SK-N-SH treated with all-trans-retinoic acid at 6 μM for 48 hours (cell line): ENCODE measurements around the gene CABYR.

Experiments used
- ATAC-seq: fragments of 200-7000 bp; cut with Tn5 transposase; 3 replicates; pipeline ENCODE4 v1.9.1; 2020; ENCODE audit warnings: mild to moderate bottlenecking, moderate library complexity
- ARNTL ChIP-seq: fragments of 450-650 bp; formaldehyde crosslinking; IDR thresholded peaks from 2 replicates; pipeline ENCODE4 v1.5.0; 2020; ENCODE audit warnings: low read depth, mild to moderate bottlenecking, moderate library complexity, borderline replicate concordance
- BACH2 ChIP-seq: fragments of 250-450 bp; sonication (Bioruptor Pico); IDR thresholded peaks from 2 replicates; pipeline ENCODE4 v1.9.0; 2021; ENCODE audit warnings: mild to moderate bottlenecking, borderline replicate concordance
- CSDC2 ChIP-seq: fragments of 250-450 bp; sonication (Bioruptor Pico); IDR thresholded peaks from 2 replicates; pipeline ENCODE4 v1.5.0; 2020; ENCODE audit warnings: mild to moderate bottlenecking, moderate library complexity
- GLIS3 ChIP-seq: fragments of 250-450 bp; sonication (Bioruptor Pico); IDR thresholded peaks from 2 replicates; pipeline ENCODE4 v1.5.0; 2020; ENCODE audit warnings: mild to moderate bottlenecking, moderate library complexity
- ISL1 ChIP-seq: fragments of 250-450 bp; sonication (Bioruptor Pico); IDR thresholded peaks from 2 replicates; pipeline ENCODE4 v2.1.2; 2022; ENCODE audit warnings: mild to moderate bottlenecking, moderate library complexity
- OSR1 ChIP-seq: fragments of 250-450 bp; sonication (Bioruptor Pico); IDR thresholded peaks from 2 replicates; pipeline ENCODE4 v1.8.0; 2022; ENCODE audit warnings: moderate library complexity, mild to moderate bottlenecking, inconsistent platforms
- PPARA ChIP-seq: fragments of 250-450 bp; sonication (Bioruptor Pico); IDR thresholded peaks from 2 replicates; pipeline ENCODE4 v1.5.0; 2020; ENCODE audit warnings: mild to moderate bottlenecking, borderline replicate concordance
- RARB ChIP-seq: fragments of 250-450 bp; sonication (Bioruptor Pico); IDR thresholded peaks from 2 replicates; pipeline ENCODE4 v1.8.0; 2021; ENCODE audit warnings: mild to moderate bottlenecking, moderate library complexity
- SNAI2 ChIP-seq: fragments of 250-450 bp; sonication (Bioruptor Pico); IDR thresholded peaks from 2 replicates; pipeline ENCODE4 v1.5.0; 2020; ENCODE audit warnings: mild to moderate bottlenecking, moderate library complexity
- TCF4 ChIP-seq: fragments of 250-450 bp; sonication (Bioruptor Pico); IDR thresholded peaks from 2 replicates; pipeline ENCODE4 v1.8.0; 2021; ENCODE audit warnings: mild to moderate bottlenecking, moderate library complexity, borderline replicate concordance
- TOX ChIP-seq: fragments of 250-450 bp; sonication (Bioruptor Pico); IDR thresholded peaks from 2 replicates; pipeline ENCODE4 v1.8.0; 2021; ENCODE audit warnings: mild to moderate bottlenecking, moderate library complexity, borderline replicate concordance
- ZC3H10 ChIP-seq: fragments of 250-450 bp; sonication (Bioruptor Pico); IDR thresholded peaks from 2 replicates; pipeline ENCODE4 v1.5.1; 2021; ENCODE audit warnings: mild to moderate bottlenecking, moderate library complexity
- ZFP30 ChIP-seq: fragments of 450-650 bp; formaldehyde crosslinking; IDR thresholded peaks from 2 replicates; pipeline ENCODE4 v1.5.0; 2022; ENCODE audit warnings: mild to moderate bottlenecking, moderate library complexity
- ZNF565 ChIP-seq: fragments of 450-650 bp; formaldehyde crosslinking; conservative IDR thresholded peaks from 2 replicates; pipeline ENCODE4 v1.5.0; 2020; ENCODE audit warnings: low read depth, mild to moderate bottlenecking, moderate library complexity
- ZNF70 ChIP-seq: fragments of 450-650 bp; formaldehyde crosslinking; IDR thresholded peaks from 2 replicates; pipeline ENCODE4 v1.5.0; 2020; ENCODE audit warnings: mild to moderate bottlenecking, moderate library complexity
- ZNF8 ChIP-seq: fragments of 450-650 bp; formaldehyde crosslinking; IDR thresholded peaks from 2 replicates; pipeline ENCODE4 v1.5.0; 2020; ENCODE audit warnings: mild to moderate bottlenecking, moderate library complexity
- TF ChIP-seq, protein P1 (sequence below): fragments of 250-450 bp; sonication (Bioruptor Pico); IDR thresholded peaks from 2 replicates; pipeline ENCODE4 v1.5.0; 2020; ENCODE audit warnings: mild to moderate bottlenecking, moderate library complexity
- TF ChIP-seq, protein P2 (sequence below): fragments of 250-450 bp; sonication (Bioruptor Pico); IDR thresholded peaks from 2 replicates; pipeline ENCODE4 v1.5.1; 2021; ENCODE audit warnings: mild to moderate bottlenecking, moderate library complexity
- TF ChIP-seq, protein P3 (sequence below): fragments of 250-450 bp; sonication (Bioruptor Pico); IDR thresholded peaks from 2 replicates; pipeline ENCODE4 v1.5.1; 2020; ENCODE audit warnings: low read depth, mild to moderate bottlenecking, moderate library complexity
- TF ChIP-seq, protein P4 (sequence below): fragments of 250-450 bp; sonication (Bioruptor Pico); IDR thresholded peaks from 2 replicates; pipeline ENCODE4 v1.8.0; 2020; ENCODE audit warnings: mild to moderate bottlenecking, moderate library complexity, borderline replicate concordance
- TF ChIP-seq, protein P5 (sequence below): fragments of 250-450 bp; sonication (Bioruptor Pico); IDR thresholded peaks from 2 replicates; pipeline ENCODE4 v1.8.0; 2021; ENCODE audit warnings: low read depth, mild to moderate bottlenecking, moderate library complexity, borderline replicate concordance

The CABYR gene

DNA sequence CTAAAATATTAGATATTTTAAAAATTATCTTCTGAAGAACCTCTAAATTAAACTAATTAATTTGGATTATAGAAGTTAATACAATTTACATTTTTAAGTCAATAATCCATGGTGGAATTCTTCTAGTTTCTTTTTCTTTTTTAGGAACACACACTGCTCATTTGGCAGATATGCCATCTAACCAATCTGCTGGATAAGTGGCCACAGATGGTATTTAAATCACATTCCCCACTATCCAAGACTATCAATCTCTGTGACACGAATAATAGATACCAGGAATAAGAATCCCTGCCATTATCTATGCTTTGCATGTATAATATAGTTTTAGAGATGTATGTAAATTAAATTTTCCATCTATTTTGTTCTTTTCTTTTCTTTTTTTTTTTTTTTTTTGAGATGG lies 58.5 kb downstream of the CABYR start:
- peak; percentile 54; the same call in 2 of the 3 replicates for ATAC-seq
- TF ChIP-seq GLIS3, result no peak
- peak; percentile 83 for TF ChIP-seq ISL1 (CRISPR knock-in tag)
- peak; percentile 66 for TF ChIP-seq TCF4 (CRISPR knock-in tag)
- TF ChIP-seq CSDC2 (CRISPR knock-in tag), result no peak
- TF ChIP-seq, protein P1, sequence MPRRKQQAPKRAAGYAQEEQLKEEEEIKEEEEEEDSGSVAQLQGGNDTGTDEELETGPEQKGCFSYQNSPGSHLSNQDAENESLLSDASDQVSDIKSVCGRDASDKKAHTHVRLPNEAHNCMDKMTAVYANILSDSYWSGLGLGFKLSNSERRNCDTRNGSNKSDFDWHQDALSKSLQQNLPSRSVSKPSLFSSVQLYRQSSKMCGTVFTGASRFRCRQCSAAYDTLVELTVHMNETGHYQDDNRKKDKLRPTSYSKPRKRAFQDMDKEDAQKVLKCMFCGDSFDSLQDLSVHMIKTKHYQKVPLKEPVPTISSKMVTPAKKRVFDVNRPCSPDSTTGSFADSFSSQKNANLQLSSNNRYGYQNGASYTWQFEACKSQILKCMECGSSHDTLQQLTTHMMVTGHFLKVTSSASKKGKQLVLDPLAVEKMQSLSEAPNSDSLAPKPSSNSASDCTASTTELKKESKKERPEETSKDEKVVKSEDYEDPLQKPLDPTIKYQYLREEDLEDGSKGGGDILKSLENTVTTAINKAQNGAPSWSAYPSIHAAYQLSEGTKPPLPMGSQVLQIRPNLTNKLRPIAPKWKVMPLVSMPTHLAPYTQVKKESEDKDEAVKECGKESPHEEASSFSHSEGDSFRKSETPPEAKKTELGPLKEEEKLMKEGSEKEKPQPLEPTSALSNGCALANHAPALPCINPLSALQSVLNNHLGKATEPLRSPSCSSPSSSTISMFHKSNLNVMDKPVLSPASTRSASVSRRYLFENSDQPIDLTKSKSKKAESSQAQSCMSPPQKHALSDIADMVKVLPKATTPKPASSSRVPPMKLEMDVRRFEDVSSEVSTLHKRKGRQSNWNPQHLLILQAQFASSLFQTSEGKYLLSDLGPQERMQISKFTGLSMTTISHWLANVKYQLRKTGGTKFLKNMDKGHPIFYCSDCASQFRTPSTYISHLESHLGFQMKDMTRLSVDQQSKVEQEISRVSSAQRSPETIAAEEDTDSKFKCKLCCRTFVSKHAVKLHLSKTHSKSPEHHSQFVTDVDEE, result no peak

DNA sequence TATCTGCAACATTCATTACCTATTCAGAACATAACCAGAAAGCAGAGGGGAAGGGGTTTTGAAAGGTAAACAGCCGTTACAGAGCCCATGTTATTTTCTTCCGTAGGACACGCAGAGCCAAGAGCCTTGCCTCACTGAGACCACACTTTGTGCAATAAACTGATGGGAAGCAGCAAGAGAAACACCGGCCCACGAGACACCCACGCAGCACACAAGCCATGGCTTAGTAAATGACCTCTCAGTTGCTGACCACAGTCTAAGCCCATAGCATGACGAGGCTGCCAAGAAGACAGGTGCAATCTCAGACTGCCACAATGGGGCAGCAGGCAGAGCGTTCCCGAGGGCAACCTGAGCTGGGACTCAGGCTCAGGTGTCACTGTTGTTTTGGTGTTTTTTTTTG lies 59.6 kb downstream of the CABYR start:
- no peak for ATAC-seq

More for the DNA sequence above, 59.6 kb downstream of the CABYR start:
- TF ChIP-seq SNAI2 (CRISPR knock-in tag) (no peak), BACH2 (CRISPR knock-in tag) (no peak), ZFP30 (no peak), ZC3H10 (no peak), OSR1 (CRISPR knock-in tag) (no peak), RARB (CRISPR knock-in tag) (no peak), ISL1 (CRISPR knock-in tag) (no peak), TOX (CRISPR knock-in tag) (no peak), TCF4 (CRISPR knock-in tag) (no peak), ZNF70 (CRISPR knock-in tag) (no peak), PPARA (CRISPR knock-in tag) (no peak), ARNTL (CRISPR knock-in tag) (no peak), ZNF565 (CRISPR knock-in tag) (no peak), ZNF8 (no peak), CSDC2 (CRISPR knock-in tag) (no peak)
- TF ChIP-seq, protein P1, result no peak
- TF ChIP-seq, protein P2, sequence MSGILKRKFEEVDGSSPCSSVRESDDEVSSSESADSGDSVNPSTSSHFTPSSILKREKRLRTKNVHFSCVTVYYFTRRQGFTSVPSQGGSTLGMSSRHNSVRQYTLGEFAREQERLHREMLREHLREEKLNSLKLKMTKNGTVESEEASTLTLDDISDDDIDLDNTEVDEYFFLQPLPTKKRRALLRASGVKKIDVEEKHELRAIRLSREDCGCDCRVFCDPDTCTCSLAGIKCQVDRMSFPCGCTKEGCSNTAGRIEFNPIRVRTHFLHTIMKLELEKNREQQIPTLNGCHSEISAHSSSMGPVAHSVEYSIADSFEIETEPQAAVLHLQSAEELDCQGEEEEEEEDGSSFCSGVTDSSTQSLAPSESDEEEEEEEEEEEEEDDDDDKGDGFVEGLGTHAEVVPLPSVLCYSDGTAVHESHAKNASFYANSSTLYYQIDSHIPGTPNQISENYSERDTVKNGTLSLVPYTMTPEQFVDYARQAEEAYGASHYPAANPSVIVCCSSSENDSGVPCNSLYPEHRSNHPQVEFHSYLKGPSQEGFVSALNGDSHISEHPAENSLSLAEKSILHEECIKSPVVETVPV (CRISPR knock-in tag), result no peak
- TF ChIP-seq, protein P3, sequence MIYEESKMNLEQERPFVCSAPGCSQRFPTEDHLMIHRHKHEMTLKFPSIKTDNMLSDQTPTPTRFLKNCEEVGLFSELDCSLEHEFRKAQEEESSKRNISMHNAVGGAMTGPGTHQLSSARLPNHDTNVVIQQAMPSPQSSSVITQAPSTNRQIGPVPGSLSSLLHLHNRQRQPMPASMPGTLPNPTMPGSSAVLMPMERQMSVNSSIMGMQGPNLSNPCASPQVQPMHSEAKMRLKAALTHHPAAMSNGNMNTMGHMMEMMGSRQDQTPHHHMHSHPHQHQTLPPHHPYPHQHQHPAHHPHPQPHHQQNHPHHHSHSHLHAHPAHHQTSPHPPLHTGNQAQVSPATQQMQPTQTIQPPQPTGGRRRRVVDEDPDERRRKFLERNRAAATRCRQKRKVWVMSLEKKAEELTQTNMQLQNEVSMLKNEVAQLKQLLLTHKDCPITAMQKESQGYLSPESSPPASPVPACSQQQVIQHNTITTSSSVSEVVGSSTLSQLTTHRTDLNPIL, result no peak
- TF ChIP-seq, protein P4, sequence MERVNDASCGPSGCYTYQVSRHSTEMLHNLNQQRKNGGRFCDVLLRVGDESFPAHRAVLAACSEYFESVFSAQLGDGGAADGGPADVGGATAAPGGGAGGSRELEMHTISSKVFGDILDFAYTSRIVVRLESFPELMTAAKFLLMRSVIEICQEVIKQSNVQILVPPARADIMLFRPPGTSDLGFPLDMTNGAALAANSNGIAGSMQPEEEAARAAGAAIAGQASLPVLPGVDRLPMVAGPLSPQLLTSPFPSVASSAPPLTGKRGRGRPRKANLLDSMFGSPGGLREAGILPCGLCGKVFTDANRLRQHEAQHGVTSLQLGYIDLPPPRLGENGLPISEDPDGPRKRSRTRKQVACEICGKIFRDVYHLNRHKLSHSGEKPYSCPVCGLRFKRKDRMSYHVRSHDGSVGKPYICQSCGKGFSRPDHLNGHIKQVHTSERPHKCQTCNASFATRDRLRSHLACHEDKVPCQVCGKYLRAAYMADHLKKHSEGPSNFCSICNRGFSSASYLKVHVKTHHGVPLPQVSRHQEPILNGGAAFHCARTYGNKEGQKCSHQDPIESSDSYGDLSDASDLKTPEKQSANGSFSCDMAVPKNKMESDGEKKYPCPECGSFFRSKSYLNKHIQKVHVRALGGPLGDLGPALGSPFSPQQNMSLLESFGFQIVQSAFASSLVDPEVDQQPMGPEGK, result no peak
- TF ChIP-seq, protein P5, sequence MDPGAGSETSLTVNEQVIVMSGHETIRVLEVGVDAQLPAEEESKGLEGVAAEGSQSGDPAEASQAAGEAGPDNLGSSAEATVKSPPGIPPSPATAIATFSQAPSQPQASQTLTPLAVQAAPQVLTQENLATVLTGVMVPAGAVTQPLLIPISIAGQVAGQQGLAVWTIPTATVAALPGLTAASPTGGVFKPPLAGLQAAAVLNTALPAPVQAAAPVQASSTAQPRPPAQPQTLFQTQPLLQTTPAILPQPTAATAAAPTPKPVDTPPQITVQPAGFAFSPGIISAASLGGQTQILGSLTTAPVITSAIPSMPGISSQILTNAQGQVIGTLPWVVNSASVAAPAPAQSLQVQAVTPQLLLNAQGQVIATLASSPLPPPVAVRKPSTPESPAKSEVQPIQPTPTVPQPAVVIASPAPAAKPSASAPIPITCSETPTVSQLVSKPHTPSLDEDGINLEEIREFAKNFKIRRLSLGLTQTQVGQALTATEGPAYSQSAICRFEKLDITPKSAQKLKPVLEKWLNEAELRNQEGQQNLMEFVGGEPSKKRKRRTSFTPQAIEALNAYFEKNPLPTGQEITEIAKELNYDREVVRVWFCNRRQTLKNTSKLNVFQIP (CRISPR knock-in tag), result no peak
